H1 (cell line): ENCODE measurements around the gene DISC1.
A peak's percentile ranks its signal among the peaks of the same experiment; 100 is the strongest.

ENCODE experiments used
- CTCF ChIP-seq, 3 experiments: IDR thresholded peaks; 1 replicate in 2 of 3; 2 replicates in 1 of 3; pipeline versions ENCODE4 v1.5.1 to v1.6.1; 2011; ENCODE audit warnings: low read length in 3 of 3, mild to moderate bottlenecking in 3 of 3, inconsistent platforms in 2 of 3, low read depth in 1 of 3, moderate library complexity in 1 of 3; ENCODE audit not compliant: insufficient read depth in 1 of 3; ENCODE audit errors: control extremely low read depth in 1 of 3
- EZH2 ChIP-seq: fragments of 200-600 bp; sonication (generic); IDR thresholded peaks from 2 replicates; pipeline ENCODE4 v1.7.1; 2012; ENCODE audit warnings: low read depth, mild to moderate bottlenecking, moderate library complexity, low read length, inconsistent platforms; ENCODE audit not compliant: severe bottlenecking
- GABPA ChIP-seq: IDR thresholded peaks from 2 replicates; pipeline ENCODE4 v1.6.1; 2011; ENCODE audit warnings: mild to moderate bottlenecking, low read length, moderate library complexity, borderline replicate concordance; ENCODE audit not compliant: insufficient read depth
- GTF2F1 ChIP-seq: IDR thresholded peaks from 2 replicates; pipeline ENCODE4 v1.6.1; 2012; ENCODE audit warnings: low read depth, low read length, improper control_type of control experiment, borderline replicate concordance
- HDAC2 ChIP-seq, 2 experiments: fragments of 300-600 bp in 1 of 2; sonication (generic) in 1 of 2; IDR thresholded peaks; 2 replicates each; pipeline ENCODE4 v1.6.1; 2011 to 2012; ENCODE audit warnings: low read depth in 2 of 2, low read length in 2 of 2, mild to moderate bottlenecking in 2 of 2, moderate library complexity in 2 of 2, borderline replicate concordance in 1 of 2, inconsistent platforms in 1 of 2
- JUND ChIP-seq: IDR thresholded peaks from 2 replicates; pipeline ENCODE4 v1.6.1; 2011; ENCODE audit warnings: mild to moderate bottlenecking, improper control_type of control experiment, low read length
- KDM5A ChIP-seq: fragments of 200-600 bp; IDR thresholded peaks from 2 replicates; pipeline ENCODE4 v1.7.1; 2012; ENCODE audit warnings: mild to moderate bottlenecking, low read length, inconsistent platforms, mixed read lengths
- POLR2A ChIP-seq, 2 experiments: IDR thresholded peaks; 1 replicate in 1 of 2; 2 replicates in 1 of 2; pipeline ENCODE4 v1.6.1; 2011; ENCODE audit warnings: low read depth in 2 of 2, low read length in 2 of 2, mild to moderate bottlenecking in 2 of 2; ENCODE audit errors: control extremely low read depth in 1 of 2
- POLR2AphosphoS5 ChIP-seq: IDR thresholded peaks from 2 replicates; pipeline ENCODE4 v1.6.1; 2011; ENCODE audit warnings: low read depth, low read length
- SP1 ChIP-seq: IDR thresholded peaks from 2 replicates; pipeline ENCODE4 v1.6.1; 2011; ENCODE audit warnings: low read depth, low read length
- TAF1 ChIP-seq: IDR thresholded peaks from 2 replicates; pipeline ENCODE4 v1.6.1; 2011; ENCODE audit warnings: mild to moderate bottlenecking, low read depth, low read length
- TBP ChIP-seq: IDR thresholded peaks from 2 replicates; pipeline ENCODE4 v1.6.1; 2011; ENCODE audit warnings: low read depth, low read length, improper control_type of control experiment
- YY1 ChIP-seq: IDR thresholded peaks from 2 replicates; pipeline ENCODE4 v1.6.1; 2011; ENCODE audit warnings: low read depth, mild to moderate bottlenecking, low read length

GRCh38 chr1:231883382-231883781, 256.8 kb downstream of the DISC1 start:
- peak; percentile 50 to 72 (median 55) for TF ChIP-seq CTCF (IDR thresholded peaks at IDR 0.05; ENCODE audit: control extremely low read depth in 1 of 3, insufficient read depth in 1 of 3, low read depth in 1 of 3, low read length in 3 of 3)
- TF ChIP-seq TAF1: no peak
- no peak for TF ChIP-seq YY1
- TF ChIP-seq GTF2F1: no peak
- no peak for TF ChIP-seq JUND
- TF ChIP-seq POLR2A (IDR thresholded peaks at IDR 0.05; ENCODE audit: control extremely low read depth in 1 of 2, low read depth in 2 of 2, low read length in 2 of 2): no peak
- TF ChIP-seq EZH2: no peak
- no peak for TF ChIP-seq KDM5A
- TF ChIP-seq HDAC2 (IDR thresholded peaks at IDR 0.05; ENCODE audit: borderline replicate concordance in 1 of 2, low read depth in 2 of 2, low read length in 2 of 2): no peak
- no peak for TF ChIP-seq SP1
- TF ChIP-seq TBP: no peak
- TF ChIP-seq GABPA: no peak
- TF ChIP-seq POLR2AphosphoS5: no peak
